ENCODE measurements around the gene GBF1.

GBF1 gene

DNA sequence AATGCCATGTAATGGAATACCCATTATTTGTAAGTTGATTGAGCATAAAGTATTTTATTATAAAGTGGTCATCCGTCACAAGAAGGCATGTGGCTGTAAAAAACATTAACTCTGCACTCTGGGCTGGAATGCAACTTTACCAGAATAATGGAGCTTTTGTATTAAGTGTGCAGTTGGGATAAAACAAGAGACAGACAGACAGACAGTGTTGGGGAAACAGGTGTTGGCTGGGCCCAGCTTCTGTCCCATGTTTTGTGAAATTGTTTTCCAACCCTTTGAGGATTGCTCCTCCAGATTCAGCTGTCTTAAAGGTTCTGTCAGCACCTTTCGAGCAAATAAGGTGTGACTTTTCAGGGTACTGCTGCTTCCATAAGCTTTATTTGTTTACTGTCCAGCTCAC is 82.3 kb downstream of the GBF1 start:
- H3K4ac ChIP-seq (ENCODE audit: low read length) = no peak overlapping the region
- H3K4me3 ChIP-seq (ENCODE audit: low read length in 2 of 2) = no peak overlapping the region
- no peak overlapping the region for H4K8ac ChIP-seq (ENCODE audit: low read depth, low read length)
- H2AFZ ChIP-seq (ENCODE audit: low read length) = no peak overlapping the region
- H3K36me3 ChIP-seq (replicated peaks in 1 of 2; ENCODE audit: control insufficient read depth in 2 of 2, insufficient read depth in 2 of 2, low read length in 2 of 2) = no peaks in the 10 kb centered on the region
- no peak overlapping the region for H2AK5ac ChIP-seq (ENCODE audit: low read depth, low read length)
- no peaks in the 10 kb centered on the region for H3K79me1 ChIP-seq (ENCODE audit: low read depth, low read length)
- H3K18ac ChIP-seq (ENCODE audit: low read length) = no peak overlapping the region
- no peak overlapping the region for H3K27ac ChIP-seq (replicated peaks; ENCODE audit: low read length)
- no peak overlapping the region for H2BK12ac ChIP-seq (ENCODE audit: low read length)
- no peak overlapping the region for H3K23ac ChIP-seq (ENCODE audit: low read depth, low read length, poor library complexity)
- peaks cover 5 to 17% of the 10 kb centered on the region in 2 donors for H3K4me1 ChIP-seq (ENCODE audit: control insufficient read depth in 2 of 2, insufficient read depth in 1 of 2, low read depth in 1 of 2, low read length in 2 of 2)
- no CpG with 5 or more reads among the region's 2 CpGs for WGBS, 2 donors (ENCODE audit: extremely low coverage in 2 of 2, insufficient read length in 2 of 2, insufficient replicate concordance in 1 of 2)
- H3K27me3 ChIP-seq (ENCODE audit: control insufficient read depth in 3 of 3, insufficient read depth in 3 of 3, low read depth in 1 of 3, low read length in 3 of 3) = no peaks in the 10 kb centered on the region
- H2BK120ac ChIP-seq (ENCODE audit: low read depth, low read length) = no peak overlapping the region
- H2BK15ac ChIP-seq (ENCODE audit: low read length) = no peak overlapping the region
- DNase-seq (ENCODE audit: low spot score) = no peak
- no peak overlapping the region for H3K14ac ChIP-seq (ENCODE audit: low read length)
- no peaks in the 10 kb centered on the region for H3K9me3 ChIP-seq (replicated peaks in 1 of 2; ENCODE audit: control insufficient read depth in 2 of 2, insufficient read depth in 1 of 2, low read depth in 1 of 2, low read length in 2 of 2)
- no peak overlapping the region for H3K4me2 ChIP-seq (ENCODE audit: insufficient read depth, low read length, poor library complexity, severe bottlenecking)
- H3K9ac ChIP-seq (ENCODE audit: low read depth, low read length, poor library complexity) = no peak overlapping the region
- no peak overlapping the region for H4K91ac ChIP-seq (ENCODE audit: low read depth, low read length, poor library complexity)
- H2BK5ac ChIP-seq (ENCODE audit: low read length) = no peak overlapping the region

DNA sequence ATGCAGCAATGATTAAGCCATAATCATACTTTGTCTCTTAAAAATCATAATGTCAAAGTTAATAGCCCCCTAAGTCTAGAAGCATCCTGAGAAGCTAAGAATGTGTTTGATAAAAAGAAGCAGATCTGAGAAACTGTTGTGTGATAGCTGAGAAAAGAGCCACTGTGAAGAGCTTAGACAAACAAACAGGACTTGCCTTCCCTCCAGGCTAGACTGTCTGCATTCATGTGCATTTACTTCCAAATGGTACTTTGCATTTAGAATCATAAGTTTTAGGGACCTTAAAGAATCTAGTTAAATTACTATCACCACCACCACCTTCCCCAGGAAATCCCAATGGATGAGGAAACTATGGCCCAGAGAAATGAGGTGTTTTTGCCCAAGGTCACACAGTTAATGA is 87.4 kb downstream of the GBF1 start:
- no peak overlapping the region for H3K4me2 ChIP-seq (ENCODE audit: insufficient read depth, low read length, poor library complexity, severe bottlenecking)
- H3K23ac ChIP-seq (ENCODE audit: low read depth, low read length, poor library complexity) = no peak overlapping the region
- H3K9me3 ChIP-seq (replicated peaks in 1 of 2; ENCODE audit: control insufficient read depth in 2 of 2, insufficient read depth in 1 of 2, low read depth in 1 of 2, low read length in 2 of 2) = no peaks in the 10 kb centered on the region
- H3K4me3 ChIP-seq (ENCODE audit: low read length in 2 of 2) = no peak overlapping the region
- H3K4ac ChIP-seq (ENCODE audit: low read length) = no peak overlapping the region
- no peak overlapping the region for H2BK5ac ChIP-seq (ENCODE audit: low read length)
- no peaks in the 10 kb centered on the region for H3K36me3 ChIP-seq (replicated peaks in 1 of 2; ENCODE audit: control insufficient read depth in 2 of 2, insufficient read depth in 2 of 2, low read length in 2 of 2)
- H2AK5ac ChIP-seq (ENCODE audit: low read depth, low read length) = no peak overlapping the region
- no peak overlapping the region for H2AFZ ChIP-seq (ENCODE audit: low read length)
- H3K27me3 ChIP-seq (ENCODE audit: control insufficient read depth in 3 of 3, insufficient read depth in 3 of 3, low read depth in 1 of 3, low read length in 3 of 3) = no peaks in the 10 kb centered on the region
- DNase-seq (ENCODE audit: low spot score) = no peak
- H2BK12ac ChIP-seq (ENCODE audit: low read length) = no peak overlapping the region
- no peak overlapping the region for H4K91ac ChIP-seq (ENCODE audit: low read depth, low read length, poor library complexity)
- peaks cover 0 to 16% of the 10 kb centered on the region in 2 donors for H3K4me1 ChIP-seq (ENCODE audit: control insufficient read depth in 2 of 2, insufficient read depth in 1 of 2, low read depth in 1 of 2, low read length in 2 of 2)
- H4K8ac ChIP-seq (ENCODE audit: low read depth, low read length) = no peak overlapping the region
- H2BK120ac ChIP-seq (ENCODE audit: low read depth, low read length) = no peak overlapping the region
- H3K18ac ChIP-seq (ENCODE audit: low read length) = no peak overlapping the region
- H3K27ac ChIP-seq (replicated peaks; ENCODE audit: low read length) = no peak overlapping the region
- H3K9ac ChIP-seq (ENCODE audit: low read depth, low read length, poor library complexity) = no peak overlapping the region
- H3K79me1 ChIP-seq (ENCODE audit: low read depth, low read length) = no peaks in the 10 kb centered on the region
- no peak overlapping the region for H3K14ac ChIP-seq (ENCODE audit: low read length)
- no peak overlapping the region for H2BK15ac ChIP-seq (ENCODE audit: low read length)

DNA sequence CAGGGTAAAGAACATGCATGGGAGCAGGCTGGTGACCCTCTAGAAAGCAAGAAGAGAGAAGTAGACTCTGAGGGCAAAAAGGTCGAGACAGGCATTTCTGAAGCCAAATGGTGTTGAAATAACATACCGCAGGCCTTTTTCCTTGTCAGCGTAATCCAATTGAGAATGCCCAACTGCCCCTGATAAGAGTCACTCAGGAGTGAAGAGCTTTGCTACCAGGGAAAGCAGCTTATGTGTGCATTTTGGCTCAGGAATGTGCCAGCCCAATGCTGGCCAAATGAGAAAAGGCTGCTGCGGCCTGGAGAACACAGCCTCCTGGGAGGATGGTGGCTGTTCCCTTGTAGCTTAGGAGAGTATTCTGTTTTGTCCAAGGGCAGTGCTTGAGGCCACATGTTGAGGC is 88.8 kb downstream of the GBF1 start:
- Histone ChIP-seq H3K14ac (ENCODE audit: low read length) (no peak overlapping the region), H3K4ac (ENCODE audit: low read length) (no peak overlapping the region), H4K91ac (ENCODE audit: low read depth, low read length, poor library complexity) (no peak overlapping the region), H3K4me3 (ENCODE audit: low read length in 2 of 2) (no peak overlapping the region), H3K23ac (ENCODE audit: low read depth, low read length, poor library complexity) (no peak overlapping the region), H3K9ac (ENCODE audit: low read depth, low read length, poor library complexity) (no peak overlapping the region), H3K79me1 (ENCODE audit: low read depth, low read length) (no peaks in the 10 kb centered on the region), H3K27me3 (ENCODE audit: control insufficient read depth in 3 of 3, insufficient read depth in 3 of 3, low read depth in 1 of 3, low read length in 3 of 3) (no peaks in the 10 kb centered on the region), H3K27ac (replicated peaks; ENCODE audit: low read length) (peak overlapping the region; percentile 83), H2AFZ (ENCODE audit: low read length) (no peak overlapping the region), H2BK12ac (ENCODE audit: low read length) (no peak overlapping the region), H3K9me3 (replicated peaks in 1 of 2; ENCODE audit: control insufficient read depth in 2 of 2, insufficient read depth in 1 of 2, low read depth in 1 of 2, low read length in 2 of 2) (no peaks in the 10 kb centered on the region), H3K4me1 (ENCODE audit: control insufficient read depth in 2 of 2, insufficient read depth in 1 of 2, low read depth in 1 of 2, low read length in 2 of 2) (peaks cover 0 to 15% of the 10 kb centered on the region in 2 donors), H3K36me3 (replicated peaks in 1 of 2; ENCODE audit: control insufficient read depth in 2 of 2, insufficient read depth in 2 of 2, low read length in 2 of 2) (no peaks in the 10 kb centered on the region), H4K8ac (ENCODE audit: low read depth, low read length) (no peak overlapping the region), H2BK5ac (ENCODE audit: low read length) (no peak overlapping the region), H2BK120ac (ENCODE audit: low read depth, low read length) (no peak overlapping the region), H2AK5ac (ENCODE audit: low read depth, low read length) (no peak overlapping the region), H3K4me2 (ENCODE audit: insufficient read depth, low read length, poor library complexity, severe bottlenecking) (no peak overlapping the region), H3K18ac (ENCODE audit: low read length) (no peak overlapping the region), H2BK15ac (ENCODE audit: low read length) (no peak overlapping the region)
- no CpG with 5 or more reads among the region's 4 CpGs for WGBS, 2 donors (ENCODE audit: extremely low coverage in 2 of 2, insufficient read length in 2 of 2, insufficient replicate concordance in 1 of 2)
- peak; percentile 88 for DNase-seq (ENCODE audit: low spot score)

DNA sequence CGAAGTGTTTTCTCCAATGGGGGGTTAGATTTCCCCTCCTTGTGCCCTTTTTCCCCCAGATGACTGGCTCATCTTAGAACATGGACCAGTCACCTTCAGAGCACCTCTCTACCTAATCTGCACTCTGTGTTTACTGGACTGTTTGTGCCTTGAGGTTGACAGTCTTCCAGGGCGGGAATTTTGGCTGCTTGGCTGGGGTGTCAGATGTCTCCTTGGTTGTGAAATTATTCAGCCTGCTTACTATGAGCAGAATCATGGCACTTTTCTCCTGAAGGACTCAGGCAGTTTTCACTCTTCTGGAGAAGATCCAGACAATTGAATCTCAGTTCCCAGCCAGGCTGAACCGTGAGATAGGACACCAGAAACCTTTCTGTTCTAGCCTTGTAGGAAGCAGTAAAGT is 89.9 kb downstream of the GBF1 start:
- Histone ChIP-seq H2AFZ (ENCODE audit: low read length) (no peak overlapping the region), H3K14ac (ENCODE audit: low read length) (no peak overlapping the region), H3K9ac (ENCODE audit: low read depth, low read length, poor library complexity) (no peak overlapping the region), H3K18ac (ENCODE audit: low read length) (no peak overlapping the region), H3K9me3 (replicated peaks in 1 of 2; ENCODE audit: control insufficient read depth in 2 of 2, insufficient read depth in 1 of 2, low read depth in 1 of 2, low read length in 2 of 2) (no peaks in the 10 kb centered on the region), H2BK120ac (ENCODE audit: low read depth, low read length) (no peak overlapping the region), H3K79me1 (ENCODE audit: low read depth, low read length) (no peaks in the 10 kb centered on the region), H2BK5ac (ENCODE audit: low read length) (no peak overlapping the region), H3K23ac (ENCODE audit: low read depth, low read length, poor library complexity) (no peak overlapping the region), H3K4me2 (ENCODE audit: insufficient read depth, low read length, poor library complexity, severe bottlenecking) (no peak overlapping the region), H3K4me3 (ENCODE audit: low read length in 2 of 2) (no peak overlapping the region), H3K27ac (replicated peaks; ENCODE audit: low read length) (no peak overlapping the region), H2AK5ac (ENCODE audit: low read depth, low read length) (no peak overlapping the region), H4K8ac (ENCODE audit: low read depth, low read length) (no peak overlapping the region), H4K91ac (ENCODE audit: low read depth, low read length, poor library complexity) (no peak overlapping the region), H3K4ac (ENCODE audit: low read length) (no peak overlapping the region), H2BK12ac (ENCODE audit: low read length) (no peak overlapping the region), H3K27me3 (ENCODE audit: control insufficient read depth in 3 of 3, insufficient read depth in 3 of 3, low read depth in 1 of 3, low read length in 3 of 3) (no peaks in the 10 kb centered on the region), H2BK15ac (ENCODE audit: low read length) (no peak overlapping the region), H3K36me3 (replicated peaks in 1 of 2; ENCODE audit: control insufficient read depth in 2 of 2, insufficient read depth in 2 of 2, low read length in 2 of 2) (no peaks in the 10 kb centered on the region), H3K4me1 (ENCODE audit: control insufficient read depth in 2 of 2, insufficient read depth in 1 of 2, low read depth in 1 of 2, low read length in 2 of 2) (peaks cover 0 to 15% of the 10 kb centered on the region in 2 donors)
- no CpG with 5 or more reads among the region's 3 CpGs for WGBS, 2 donors (ENCODE audit: extremely low coverage in 2 of 2, insufficient read length in 2 of 2, insufficient replicate concordance in 1 of 2)
- DNase-seq (ENCODE audit: low spot score) = no peak
